GM19099 (cell line): ENCODE measurements around the gene COL4A2.

Experiments used
- POLR2A ChIP-seq: IDR thresholded peaks from 3 replicates; pipeline ENCODE4 v1.6.1; 2011; ENCODE audit warnings: low read depth; ENCODE audit not compliant: insufficient read length; ENCODE audit errors: extremely low read depth

The COL4A2 gene

GRCh38 chr13:110503037-110503901 is 196.2 kb downstream of the COL4A2 start:
- no peak for TF ChIP-seq POLR2A

GRCh38 chr13:110503979-110504499 is 197.0 kb downstream of the COL4A2 start:
- no peak for TF ChIP-seq POLR2A

GRCh38 chr13:110505594-110505993 is 198.5 kb downstream of the COL4A2 start:
- TF ChIP-seq POLR2A: no peak

- no peak for TF ChIP-seq POLR2A
These were observed 199.3 kb downstream of the COL4A2 start for GRCh38 chr13:110506396-110506795.

- no peak for TF ChIP-seq POLR2A
These were observed 199.9 kb downstream of the COL4A2 start for GRCh38 chr13:110506859-110507566.

- no peak for TF ChIP-seq POLR2A
These were observed 200.7 kb downstream of the COL4A2 start for GRCh38 chr13:110507678-110508381.

GRCh38 chr13:110509478-110509926 is 202.4 kb downstream of the COL4A2 start:
- TF ChIP-seq POLR2A: no peak

DNA sequence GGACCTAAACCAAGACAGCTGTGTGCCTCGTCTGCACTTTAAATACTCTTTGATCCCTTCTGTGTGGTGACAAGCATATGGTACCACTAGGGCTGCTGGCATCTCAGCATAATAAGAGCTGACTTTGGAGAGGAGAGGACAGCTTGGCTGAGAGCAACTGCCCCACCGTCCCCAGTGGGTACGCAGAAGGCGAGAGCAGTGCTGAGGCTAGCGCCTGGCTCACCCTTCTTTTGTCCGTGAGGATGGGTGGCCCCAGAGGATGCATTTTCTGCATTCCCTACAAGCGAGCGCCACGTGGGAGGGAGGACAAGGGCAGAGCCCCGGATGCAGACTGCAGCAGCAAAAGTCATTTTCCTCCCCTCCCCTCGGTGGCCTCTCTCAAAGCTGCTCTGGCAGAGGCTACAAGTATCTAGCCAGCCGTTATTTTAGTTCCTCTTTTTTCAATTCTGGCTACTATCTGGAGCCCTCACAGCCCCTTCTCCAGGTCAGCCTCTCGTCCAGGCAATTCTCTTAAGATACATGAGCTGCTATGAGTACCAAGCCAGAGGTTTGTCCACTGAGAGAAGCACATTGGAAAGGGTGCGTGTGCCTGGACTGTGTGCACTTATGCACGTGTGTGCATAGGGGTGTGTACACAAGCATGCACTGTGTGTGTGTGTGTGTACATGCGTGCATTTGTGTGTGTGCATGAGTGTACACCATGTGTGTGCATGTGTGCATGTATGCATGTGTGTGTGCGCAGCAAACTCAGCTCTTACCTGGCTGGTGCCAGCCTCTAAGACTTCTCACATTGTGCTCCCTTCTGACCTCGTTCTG is 203.1 kb downstream of the COL4A2 start:
- no peak for TF ChIP-seq POLR2A

DNA sequence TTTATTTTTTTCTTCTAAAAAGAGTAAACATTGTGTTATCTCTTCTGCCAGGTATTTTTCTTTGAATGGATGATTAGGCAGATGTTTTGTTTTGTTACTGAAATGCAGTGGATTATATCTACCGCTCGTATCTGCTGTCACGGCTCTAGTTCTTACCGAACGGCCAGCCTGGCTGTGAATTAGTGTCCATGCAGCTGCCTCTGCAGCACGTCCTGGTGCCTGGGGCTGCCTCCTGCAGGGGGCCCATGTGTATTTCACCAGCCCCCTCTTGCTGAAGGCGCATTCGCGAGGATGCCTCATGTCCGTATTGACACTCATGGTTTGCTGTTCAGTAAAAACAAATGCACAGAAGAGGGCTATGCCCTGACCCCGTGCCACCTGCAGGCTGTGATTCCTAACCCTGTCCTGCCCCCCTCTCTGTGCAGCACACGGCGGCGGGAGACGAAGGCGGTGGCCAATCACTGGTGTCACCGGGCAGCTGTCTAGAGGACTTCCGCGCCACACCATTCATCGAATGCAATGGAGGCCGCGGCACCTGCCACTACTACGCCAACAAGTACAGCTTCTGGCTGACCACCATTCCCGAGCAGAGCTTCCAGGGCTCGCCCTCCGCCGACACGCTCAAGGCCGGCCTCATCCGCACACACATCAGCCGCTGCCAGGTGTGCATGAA is 204.6 kb downstream of the COL4A2 start:
- no peak for TF ChIP-seq POLR2A

DNA sequence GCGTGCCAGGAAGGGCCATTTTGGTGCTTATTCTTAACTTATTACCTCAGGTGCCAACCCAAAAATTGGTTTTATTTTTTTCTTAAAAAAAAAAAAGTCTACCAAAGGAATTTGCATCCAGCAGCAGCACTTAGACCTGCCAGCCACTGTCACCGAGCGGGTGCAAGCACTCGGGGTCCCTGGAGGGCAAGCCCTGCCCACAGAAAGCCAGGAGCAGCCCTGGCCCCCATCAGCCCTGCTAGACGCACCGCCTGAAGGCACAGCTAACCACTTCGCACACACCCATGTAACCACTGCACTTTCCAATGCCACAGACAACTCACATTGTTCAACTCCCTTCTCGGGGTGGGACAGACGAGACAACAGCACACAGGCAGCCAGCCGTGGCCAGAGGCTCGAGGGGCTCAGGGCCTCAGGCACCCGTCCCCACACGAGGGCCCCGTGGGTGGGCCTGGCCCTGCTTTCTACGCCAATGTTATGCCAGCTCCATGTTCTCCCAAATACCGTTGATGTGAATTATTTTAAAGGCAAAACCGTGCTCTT is 205.2 kb downstream of the COL4A2 start:
- no peak for TF ChIP-seq POLR2A

DNA sequence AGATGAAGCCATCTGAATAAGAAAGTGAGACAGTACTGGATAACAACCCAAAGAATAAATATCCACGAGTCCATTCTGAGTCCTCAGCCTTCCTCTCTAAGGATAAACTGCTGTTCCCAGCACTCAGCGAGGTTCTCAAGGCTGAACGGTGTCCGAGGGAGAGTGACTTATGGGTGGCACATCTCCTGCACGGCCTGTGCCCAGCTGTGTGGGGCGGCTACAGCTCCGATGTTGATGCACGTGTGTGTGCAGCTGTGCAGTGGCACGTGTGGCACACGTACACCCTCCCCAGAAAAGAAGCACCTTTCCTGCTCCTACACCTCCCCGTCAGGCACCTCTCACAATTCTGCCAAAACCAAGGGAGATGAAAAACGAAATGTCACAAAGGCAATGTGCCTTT is 209.4 kb downstream of the COL4A2 start:
- no peak for TF ChIP-seq POLR2A

GRCh38 chr13:110517505-110518225 is 210.6 kb downstream of the COL4A2 start:
- TF ChIP-seq POLR2A: no peak

DNA sequence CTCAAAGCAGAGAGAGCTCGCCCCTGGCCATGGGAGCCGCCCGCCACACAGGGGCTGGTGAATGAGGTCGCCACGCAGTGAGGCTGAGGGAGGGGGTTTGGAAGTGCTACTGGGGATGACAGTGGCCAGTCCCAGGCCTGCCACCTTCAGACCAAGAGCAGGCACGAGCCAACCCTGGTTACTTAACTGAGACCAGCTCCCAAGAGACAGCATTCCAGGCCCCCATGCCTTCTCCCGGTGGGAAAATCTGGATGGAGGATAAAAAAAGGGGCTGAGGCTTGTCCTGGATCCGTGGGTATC is 211.1 kb downstream of the COL4A2 start:
- TF ChIP-seq POLR2A: no peak
